HS-27A (cell line): ENCODE measurements around the gene MRPS18B.
A peak's percentile ranks its signal among the peaks of the same experiment; 100 is the strongest.

Source experiments
- DNase-seq: peaks from one replicate; pipeline ENCODE4 v3.0.0-alpha.2; 2012; ENCODE audit warnings: low read depth, missing footprints

MRPS18B gene

GRCh38 chr6:30617565-30618269, at the start of gene MRPS18B:
TSS of gene MRPS18B (plus strand) at chr6:30617840. CDS start at chr6:30617866, 26 bp downstream.
- peak; percentile 99 for DNase-seq

- DNase-seq: no peak
These were observed 49.4 kb upstream of the MRPS18B start for GRCh38 chr6:30568245-30568644.

- no peak for DNase-seq
These were observed 47.4 kb upstream of the MRPS18B start for GRCh38 chr6:30570263-30570662.

GRCh38 chr6:30570740-30571074, 46.9 kb upstream of the MRPS18B start:
- DNase-seq: no peak

GRCh38 chr6:30571075-30571761, 46.4 kb upstream of the MRPS18B start, which contains the start of gene ABCF1:
TSS of gene ABCF1 (plus strand) at chr6:30571442. CDS start at chr6:30571488, 46 bp downstream.
- DNase-seq: peak; percentile 94

- DNase-seq: no peak
These were observed 45.9 kb upstream of the MRPS18B start for GRCh38 chr6:30571762-30572082.

- DNase-seq: no peak
These were observed 45.5 kb upstream of the MRPS18B start for GRCh38 chr6:30572148-30572547.

GRCh38 chr6:30573113-30573512, 44.5 kb upstream of the MRPS18B start:
- DNase-seq: no peak

- DNase-seq: no peak
These were observed 39.6 kb upstream of the MRPS18B start for GRCh38 chr6:30578051-30578450.

GRCh38 chr6:30583921-30584320, 33.7 kb upstream of the MRPS18B start:
- no peak for DNase-seq

- no peak for DNase-seq
These were observed 27.8 kb upstream of the MRPS18B start for GRCh38 chr6:30589754-30590358.

- no peak for DNase-seq
These were observed 27.1 kb upstream of the MRPS18B start for GRCh38 chr6:30590509-30590908.

GRCh38 chr6:30591008-30591407, 26.6 kb upstream of the MRPS18B start:
- DNase-seq: no peak

GRCh38 chr6:30592287-30592686, 25.4 kb upstream of the MRPS18B start:
- no peak for DNase-seq

- peak; percentile 71 for DNase-seq
These were observed 20.1 kb upstream of the MRPS18B start for GRCh38 chr6:30597315-30598144.

- DNase-seq: no peak
These were observed 18.6 kb upstream of the MRPS18B start for GRCh38 chr6:30598912-30599624.

GRCh38 chr6:30599625-30600324, 17.9 kb upstream of the MRPS18B start:
- DNase-seq: no peak

GRCh38 chr6:30600451-30600961, 17.1 kb upstream of the MRPS18B start:
- DNase-seq: no peak

- DNase-seq: no peak
These were observed 16.2 kb upstream of the MRPS18B start for GRCh38 chr6:30601436-30601814.

GRCh38 chr6:30601815-30602641, 15.6 kb upstream of the MRPS18B start:
- no peak for DNase-seq
